Peyer's patch (tissue), 4 donors: ENCODE data around the gene INKA1.

Experiments used
- CTCF ChIP-seq, 6 experiments: fragments of 450-650 bp in 4 of 6; fragments of 200-600 bp in 2 of 6; sonication (generic) in 1 of 6; IDR thresholded peaks; one replicate each; pipeline ENCODE4 v1.5.1; 2017 to 2019; ENCODE audit warnings: antibody characterized with exemption in 6 of 6, mild to moderate bottlenecking in 3 of 6, moderate library complexity in 1 of 6
- POLR2A ChIP-seq, 2 donors: fragments of 450-650 bp; IDR thresholded peaks; one replicate each; pipeline ENCODE4 v1.5.1; 2017; ENCODE audit warnings: antibody characterized with exemption in 2 of 2, mild to moderate bottlenecking in 2 of 2, moderate library complexity in 2 of 2

GRCh38 chr3:49845694-49846093 is 42.6 kb downstream of the INKA1 start:
- TF ChIP-seq POLR2A (IDR thresholded peaks at IDR 0.05) (no peak), CTCF (IDR thresholded peaks at IDR 0.05) (peak in 2 of 6 experiments; percentile 14 to 20)
